SK-N-MC (cell line): Measurements from ENCODE around the gene ARHGAP33.

Experiments
- EZH2 ChIP-seq: fragments of 200-600 bp; sonication (generic); IDR thresholded peaks from one replicate; pipeline ENCODE4 v1.6.1; 2017; ENCODE audit warnings: antibody characterized with exemption
- POLR2AphosphoS5 ChIP-seq: IDR thresholded peaks from 2 replicates; pipeline ENCODE4 v1.6.1; 2012; ENCODE audit warnings: mild to moderate bottlenecking, low read depth, low read length, borderline replicate concordance

DNA sequence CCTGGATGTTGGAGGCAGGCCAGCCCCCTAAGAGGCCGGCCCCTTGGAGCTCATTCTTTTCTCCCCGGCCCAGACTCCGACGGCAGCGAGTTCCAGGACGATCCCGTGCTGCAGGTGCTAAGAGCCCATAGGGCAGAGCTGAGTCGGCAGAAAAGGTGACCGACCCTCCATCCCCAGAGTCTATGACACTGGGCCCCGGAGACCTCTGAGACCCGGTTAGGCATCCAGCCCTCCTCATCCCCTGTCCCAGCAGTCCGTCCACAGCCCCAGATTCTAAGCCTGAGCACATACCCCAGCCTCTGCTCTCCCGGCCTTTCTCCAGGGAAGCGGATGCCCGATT lies 7.3 kb upstream of the ARHGAP33 start:
- TF ChIP-seq EZH2 (no peak), POLR2AphosphoS5 (no peak)
